Chondrocyte (in vitro differentiated cells): ENCODE results near the gene GAS7. TPM values are rescaled to one million over a fixed set of nuclear protein-coding genes. Genes with fewer than 3 reads are reported as not detected.
"Not testable (repeated sequence)": the region's sequence is repeated elsewhere in the genome, so short reads cannot be mapped to it uniquely, and the experiment has no call there.

ENCODE experiments used
- DNase-seq: peaks from one replicate; pipeline ENCODE4 v3.0.0; 2021; ENCODE audit warnings: mixed read lengths, low spot score
- H3K27ac Mint-ChIP-seq: one replicate; pipeline ENCODE4 v1.8.0; 2021; ENCODE audit warnings: mild to moderate bottlenecking, moderate library complexity, mixed read lengths; ENCODE audit not compliant: unreplicated experiment
- H3K27me3 Mint-ChIP-seq: 2 replicates; pipeline ENCODE4 v1.8.0; 2021; ENCODE audit warnings: low read depth, mixed read lengths
- H3K36me3 Mint-ChIP-seq: 2 replicates; pipeline ENCODE4 v1.8.0; 2021; ENCODE audit warnings: low read depth, mixed read lengths
- H3K4me1 Mint-ChIP-seq: 2 replicates; pipeline ENCODE4 v1.8.0; 2021; ENCODE audit warnings: low read depth, mild to moderate bottlenecking, mixed read lengths
- H3K4me3 Mint-ChIP-seq: one replicate; pipeline ENCODE4 v1.8.0; 2021; ENCODE audit warnings: mild to moderate bottlenecking, moderate library complexity, mixed read lengths; ENCODE audit not compliant: unreplicated experiment
- H3K9me3 Mint-ChIP-seq: 2 replicates; pipeline ENCODE4 v1.8.0; 2021; ENCODE audit warnings: low read depth, mixed read lengths
- CTCF ChIP-seq: fragments of 200-600 bp; sonication (generic); IDR thresholded peaks from 2 replicates; pipeline ENCODE4 v1.5.0; 2021; ENCODE audit warnings: antibody characterized with exemption, mild to moderate bottlenecking, moderate library complexity
- total RNA-seq: library from RNA; stranded (reverse); gene quantifications from 3 replicates; pipeline ENCODE4 v1.2.1, GENCODE V29; 2021

GAS7 gene
- total RNA-seq, 1 donor from 2014 or later: 6.9 TPM

GRCh38 chr17:10013365-10014112 is 184.9 kb downstream of the GAS7 start:
- H3K9me3 Mint-ChIP-seq: no peaks in the 10 kb centered on the region
- no peak for TF ChIP-seq CTCF
- no peak for DNase-seq
- no peak overlapping the region for H3K27ac Mint-ChIP-seq
- H3K4me1 Mint-ChIP-seq: peaks cover 16% of the 10 kb centered on the region
- no peaks in the 10 kb centered on the region for H3K27me3 Mint-ChIP-seq
- H3K36me3 Mint-ChIP-seq: no peaks in the 10 kb centered on the region
- H3K4me3 Mint-ChIP-seq: no peak overlapping the region

GRCh38 chr17:10010752-10011151 is 187.7 kb downstream of the GAS7 start:
- peaks cover 14% of the 10 kb centered on the region for H3K4me1 Mint-ChIP-seq
- no peak overlapping the region for H3K4me3 Mint-ChIP-seq
- no peak for DNase-seq
- no peaks in the 10 kb centered on the region for H3K36me3 Mint-ChIP-seq
- H3K27me3 Mint-ChIP-seq: no peaks in the 10 kb centered on the region
- no peak for TF ChIP-seq CTCF
- H3K9me3 Mint-ChIP-seq: no peaks in the 10 kb centered on the region
- H3K27ac Mint-ChIP-seq: no peak overlapping the region

GRCh38 chr17:10003705-10004104 is 194.7 kb downstream of the GAS7 start:
- no peak overlapping the region for H3K27ac Mint-ChIP-seq
- H3K4me1 Mint-ChIP-seq: no peaks in the 10 kb centered on the region
- H3K4me3 Mint-ChIP-seq: no peak overlapping the region
- no peak for TF ChIP-seq CTCF
- no peak for DNase-seq
- peaks cover 10% of the 10 kb centered on the region for H3K27me3 Mint-ChIP-seq
- no peaks in the 10 kb centered on the region for H3K9me3 Mint-ChIP-seq
- no peaks in the 10 kb centered on the region for H3K36me3 Mint-ChIP-seq

GRCh38 chr17:10002567-10003360 is 195.6 kb downstream of the GAS7 start:
- DNase-seq, H3K4me1 Mint-ChIP-seq, H3K4me3 Mint-ChIP-seq, H3K9me3 Mint-ChIP-seq, H3K36me3 Mint-ChIP-seq, H3K27me3 Mint-ChIP-seq, H3K27ac Mint-ChIP-seq: not testable (repeated sequence)

- Mint-ChIP-seq H3K36me3 (no peaks in the 10 kb centered on the region), H3K27me3 (peaks cover 11% of the 10 kb centered on the region), H3K4me1 (no peaks in the 10 kb centered on the region), H3K27ac (no peak overlapping the region), H3K4me3 (no peak overlapping the region), H3K9me3 (no peaks in the 10 kb centered on the region)
- DNase-seq: no peak
- TF ChIP-seq CTCF: no peak
These were observed 197.0 kb downstream of the GAS7 start for GRCh38 chr17:10001306-10001873.
